Transverse colon (tissue), 4 donors: ENCODE measurements around the gene XRCC6.

Experiments
- CTCF ChIP-seq, 5 experiments: fragments of 200-600 bp in 3 of 5; fragments of 450-650 bp in 2 of 5; sonication (generic) in 3 of 5; IDR thresholded peaks; 1 replicate in 2 of 5; 2 replicates in 3 of 5; pipeline ENCODE4 v1.5.1; 2016 to 2017; ENCODE audit warnings: antibody characterized with exemption in 5 of 5, inconsistent platforms in 3 of 5, mild to moderate bottlenecking in 2 of 5, moderate library complexity in 1 of 5
- POLR2A ChIP-seq: fragments of 450-650 bp; IDR thresholded peaks from one replicate; pipeline ENCODE4 v1.6.1; 2016; ENCODE audit warnings: antibody characterized with exemption, mild to moderate bottlenecking, moderate library complexity
- POLR2AphosphoS5 ChIP-seq, 3 donors: sonication (generic); formaldehyde crosslinking; IDR thresholded peaks; one replicate each; pipeline ENCODE4 v1.6.1; 2016; ENCODE audit warnings: antibody characterized with exemption in 3 of 3

DNA sequence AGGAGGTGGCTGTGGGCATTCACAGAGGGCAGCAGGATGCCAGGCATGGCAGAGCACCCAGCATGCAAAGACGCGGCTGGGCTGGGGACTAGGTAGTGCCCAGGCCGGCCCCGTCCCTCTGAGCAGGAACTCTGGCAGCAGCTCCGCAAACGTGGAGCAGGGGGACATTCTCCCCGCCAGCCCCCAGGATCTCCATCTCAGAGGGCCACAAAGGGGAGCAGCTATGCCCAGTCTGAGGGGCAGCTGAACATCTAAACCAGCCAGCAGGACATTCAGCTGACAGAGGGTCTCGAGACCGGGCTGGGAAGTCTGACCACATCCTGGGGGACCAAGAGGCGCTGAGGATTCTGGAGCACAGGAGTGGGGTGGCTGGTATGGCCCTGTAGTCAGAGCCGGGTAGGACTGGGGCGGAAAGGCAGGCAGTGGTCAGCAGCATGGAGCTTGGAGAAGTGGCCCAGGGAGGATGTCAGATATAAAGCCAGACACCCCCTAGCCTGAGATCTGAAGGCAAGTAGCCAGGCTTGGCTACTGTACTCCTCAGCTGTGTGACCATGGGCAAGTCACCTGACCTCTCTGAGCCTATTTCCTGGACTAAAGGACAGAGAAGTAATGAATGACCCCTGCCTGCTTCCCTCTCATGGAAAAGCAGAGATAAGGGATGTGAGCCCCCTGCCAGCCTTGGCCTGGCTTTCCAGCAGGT is 41.6 kb upstream of the XRCC6 start:
- TF ChIP-seq CTCF (IDR thresholded peaks at IDR 0.05) (no peak), POLR2A (no peak), POLR2AphosphoS5 (IDR thresholded peaks at IDR 0.05) (no peak)
